HG03025 (cell line): ENCODE measurements around the gene TBR1.

Source experiments
- ATAC-seq: cut with Tn5 transposase; IDR thresholded peaks from one replicate; pipeline ENCODE4 v1.9.1; 2021; ENCODE audit warnings: mild to moderate bottlenecking, moderate library complexity; ENCODE audit not compliant: unreplicated experiment, low FRiP score

The TBR1 gene

GRCh38 chr2:161415987-161416707 is at the start of gene TBR1:
TSS of gene TBR1 (plus strand) at chr2:161416297. CDS start at chr2:161416411, 114 bp downstream.
- ATAC-seq: no peak

DNA sequence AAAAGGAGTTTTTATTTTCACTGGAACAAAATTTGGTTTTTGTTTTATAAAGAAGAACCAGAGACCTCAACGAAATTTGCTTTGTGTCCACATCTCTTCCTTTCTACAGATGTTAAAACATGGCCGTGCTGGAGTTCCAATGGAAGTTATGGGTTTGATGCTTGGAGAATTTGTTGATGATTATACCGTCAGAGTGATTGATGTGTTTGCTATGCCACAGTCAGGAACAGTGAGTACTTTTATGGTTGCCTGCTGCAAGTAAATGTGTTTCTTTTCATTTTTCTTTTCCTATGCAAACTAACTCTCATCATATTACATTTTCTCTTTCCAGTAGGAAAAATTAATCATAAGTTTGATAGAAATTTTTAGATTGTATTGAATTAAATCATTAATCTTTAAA is 48.4 kb upstream of the TBR1 start:
- no peak for ATAC-seq

DNA sequence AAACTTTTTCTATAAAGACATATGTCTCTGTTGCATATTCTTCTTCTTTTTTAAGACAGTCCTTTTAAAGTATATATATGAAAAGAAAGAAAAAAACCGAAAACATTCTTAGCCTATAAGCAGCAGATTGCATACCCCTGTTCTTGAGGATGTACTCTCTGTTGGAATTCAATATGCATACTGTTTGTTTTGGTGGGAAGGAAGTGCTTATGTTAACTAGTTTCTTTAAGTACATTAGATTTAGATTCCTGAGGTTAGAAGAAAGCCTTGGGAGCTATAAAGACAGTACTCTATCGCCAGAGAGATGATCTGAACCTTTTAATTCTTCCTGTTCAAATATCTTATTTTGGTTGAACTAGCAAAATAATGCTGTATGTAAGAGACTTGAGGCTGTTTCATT is 46.8 kb upstream of the TBR1 start:
- ATAC-seq: no peak

DNA sequence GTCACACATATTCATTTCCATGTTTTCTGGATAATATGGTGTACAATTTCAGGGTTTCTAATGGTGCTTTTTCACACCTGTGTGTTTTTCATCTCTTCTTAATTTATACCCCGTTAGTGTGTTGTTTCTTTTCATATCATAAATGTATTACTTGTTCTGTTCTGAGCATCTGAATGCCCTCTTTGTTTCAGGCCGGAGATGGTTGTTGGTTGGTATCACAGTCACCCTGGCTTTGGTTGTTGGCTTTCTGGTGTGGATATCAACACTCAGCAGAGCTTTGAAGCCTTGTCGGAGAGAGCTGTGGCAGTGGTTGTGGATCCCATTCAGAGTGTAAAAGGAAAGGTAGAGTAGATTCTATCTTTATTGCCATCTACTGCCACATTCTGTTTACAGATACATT is 45.1 kb upstream of the TBR1 start:
- no peak for ATAC-seq

- no peak for ATAC-seq
These were observed 44.2 kb upstream of the TBR1 start for GRCh38 chr2:161371869-161372268.

DNA sequence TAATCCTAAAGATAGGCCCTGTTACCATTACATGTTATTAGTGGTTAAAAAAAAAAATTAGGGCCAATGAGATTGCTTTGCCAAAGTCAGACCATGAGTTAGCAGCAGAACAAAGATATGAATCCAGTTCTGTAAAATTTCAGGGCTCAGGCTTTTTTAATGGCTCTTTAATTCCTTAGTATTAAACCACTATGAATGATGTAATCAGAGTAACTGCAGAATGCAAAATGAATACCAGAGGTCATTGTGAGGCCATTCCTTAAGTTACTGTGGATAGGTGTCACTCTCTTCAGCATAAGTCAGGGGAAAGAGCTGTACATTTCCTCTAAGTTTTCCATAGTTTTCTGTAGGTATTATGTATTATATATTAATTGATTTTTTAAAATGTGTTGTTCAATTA is 42.2 kb upstream of the TBR1 start:
- ATAC-seq: no peak

DNA sequence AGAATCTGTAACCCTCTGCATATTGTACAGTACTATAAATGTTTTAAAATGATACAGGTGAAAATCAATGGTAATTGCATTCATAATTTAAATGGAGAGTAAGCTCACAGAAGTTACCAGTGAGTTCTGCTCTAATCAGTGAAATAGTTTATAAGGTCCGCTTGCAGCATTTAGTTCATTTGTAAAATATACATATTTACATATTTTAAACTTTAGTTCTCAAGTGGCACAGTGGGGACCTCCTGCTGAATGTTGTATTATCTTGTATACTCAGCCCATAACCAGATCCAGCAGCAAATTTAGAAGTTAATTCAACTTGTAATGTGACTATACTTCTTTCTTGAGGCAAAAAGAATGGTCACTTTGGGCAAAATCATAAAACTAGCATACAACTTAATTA is 41.7 kb upstream of the TBR1 start:
- ATAC-seq: no peak

GRCh38 chr2:161379740-161380139 is 36.4 kb upstream of the TBR1 start:
- no peak for ATAC-seq

DNA sequence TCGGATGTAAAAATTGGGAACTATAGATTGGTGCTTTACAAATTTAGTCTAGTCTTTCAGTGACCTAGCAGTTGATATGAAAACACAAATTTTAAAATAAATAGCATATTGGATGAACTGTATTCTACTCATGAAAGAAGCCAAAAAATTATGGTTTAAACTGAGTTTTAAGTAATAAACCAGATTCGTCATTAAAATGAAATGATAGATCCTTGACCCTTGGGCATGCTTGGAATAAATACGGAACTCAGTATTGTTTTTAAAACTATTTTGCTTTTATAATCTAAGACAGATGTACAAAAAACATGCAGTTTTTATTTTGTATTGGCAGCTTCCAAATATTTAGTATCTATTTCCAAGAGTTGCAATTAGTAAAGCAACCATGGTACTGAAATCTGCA is 34.6 kb upstream of the TBR1 start:
- no peak for ATAC-seq

GRCh38 chr2:161382747-161383146 is 33.4 kb upstream of the TBR1 start:
- no peak for ATAC-seq

- ATAC-seq: peak; percentile 79
These were observed 31.2 kb upstream of the TBR1 start for GRCh38 chr2:161384864-161385263.

DNA sequence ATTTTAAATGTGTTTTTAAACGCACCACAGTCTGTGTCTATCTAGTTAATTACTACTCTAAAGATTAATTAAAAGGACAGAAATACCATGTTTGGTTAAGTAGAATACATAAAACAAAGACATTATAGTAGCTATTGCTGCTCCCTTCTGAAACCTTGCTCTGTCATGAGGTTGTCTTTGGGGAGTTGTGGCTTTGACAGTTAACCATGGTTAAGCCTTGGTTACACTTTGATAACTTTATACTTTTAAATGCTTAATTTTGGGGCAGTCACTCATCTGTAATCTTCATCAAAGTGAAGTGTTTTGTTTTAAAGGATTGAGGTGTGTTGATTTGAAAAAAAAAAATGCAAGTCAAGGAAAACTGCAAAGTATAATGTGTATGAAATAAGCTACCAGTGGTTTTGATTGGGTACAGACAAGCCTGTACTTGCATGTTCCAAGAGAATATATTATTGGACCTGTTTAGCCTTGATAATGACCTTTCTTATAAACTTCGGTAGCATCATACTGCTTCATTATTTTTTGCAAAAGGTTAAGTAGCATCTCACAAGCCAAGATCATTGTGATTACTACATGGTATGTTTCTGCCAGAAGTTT is 29.8 kb upstream of the TBR1 start:
- peak; percentile 40 for ATAC-seq

DNA sequence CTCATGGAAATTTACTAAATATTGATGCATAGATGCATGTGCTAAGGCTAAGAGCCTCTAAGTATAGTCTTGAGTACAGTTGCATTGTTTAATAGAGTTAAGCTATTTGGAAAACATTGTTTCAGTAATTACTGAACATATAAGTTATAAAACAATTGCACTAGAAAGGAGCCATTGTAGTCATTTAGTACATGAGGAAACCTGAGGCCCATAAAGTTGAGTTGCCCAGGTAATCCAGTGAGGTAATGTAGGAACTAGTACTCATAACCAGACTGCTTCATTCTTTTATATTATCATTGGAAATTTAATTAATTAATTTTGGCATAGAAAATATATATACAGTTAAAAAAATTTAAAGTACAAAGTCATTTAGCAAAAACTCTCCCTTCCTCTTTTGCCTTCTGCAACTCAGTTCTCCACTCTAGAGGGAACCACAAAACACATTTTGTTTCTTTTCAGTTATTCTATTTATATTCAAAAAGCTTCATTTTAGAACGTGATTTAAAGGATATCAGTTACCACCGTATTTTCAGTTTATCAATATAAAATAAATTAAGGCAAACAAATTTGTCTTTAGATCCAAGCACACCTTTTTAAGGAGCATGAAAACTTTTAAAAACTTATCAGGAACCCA is 27.8 kb upstream of the TBR1 start:
- peak; percentile 43 for ATAC-seq

DNA sequence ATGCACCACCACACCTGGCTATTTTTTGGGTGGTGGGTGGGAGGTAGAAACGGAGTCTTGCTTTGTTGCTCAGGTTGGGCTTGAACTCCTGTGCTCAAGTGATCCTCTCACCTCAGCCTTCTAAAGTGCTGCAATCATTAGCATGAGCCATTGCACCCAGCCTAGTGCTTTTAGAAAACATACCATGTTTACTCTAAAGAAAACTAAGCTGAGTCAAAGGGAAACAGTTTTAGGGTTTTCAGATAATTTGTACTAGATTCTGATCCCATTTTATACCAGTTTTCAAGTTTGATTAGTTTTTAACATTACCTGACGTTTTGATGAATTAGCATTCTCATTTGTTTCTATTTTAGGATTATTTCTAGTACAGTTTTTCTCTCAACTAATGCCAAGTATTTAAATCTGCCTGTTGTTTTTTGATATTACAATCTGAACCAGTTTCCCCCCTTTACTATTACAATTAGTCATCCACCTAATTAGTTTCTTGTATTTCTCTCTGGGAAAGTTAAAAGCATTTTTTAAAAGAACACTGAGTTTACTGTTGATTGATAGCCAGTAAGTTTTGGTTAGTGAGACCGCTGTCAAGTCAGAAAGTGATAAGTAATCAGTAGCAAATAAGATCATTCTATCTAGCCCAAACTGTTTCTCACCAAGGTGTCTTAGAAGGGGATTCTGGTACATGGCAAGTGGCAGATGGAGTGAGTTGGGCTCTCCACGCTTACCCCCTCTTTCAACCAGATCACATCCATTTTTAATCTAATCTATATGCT is 24.2 kb upstream of the TBR1 start:
- ATAC-seq: no peak

- ATAC-seq: no peak
These were observed 16.0 kb upstream of the TBR1 start for GRCh38 chr2:161400076-161400475.

DNA sequence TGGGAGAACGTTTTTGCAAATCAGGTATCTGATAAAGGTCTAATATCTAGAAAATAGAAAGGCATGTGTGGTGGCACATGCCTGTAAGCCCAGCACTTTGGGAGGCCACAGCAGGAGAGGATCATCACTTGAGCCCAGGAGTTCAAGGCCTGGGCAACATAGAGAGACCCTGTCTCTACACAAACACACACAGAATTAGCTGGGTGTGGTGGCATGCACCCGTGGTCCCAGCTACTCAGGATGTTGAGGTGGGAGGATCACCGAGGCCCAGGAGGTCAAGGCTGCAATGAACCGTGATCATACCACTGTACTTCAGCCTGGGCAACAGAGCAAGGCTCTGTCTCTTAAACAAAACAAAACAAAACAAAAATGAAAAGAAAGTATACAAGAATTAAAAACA is 13.8 kb upstream of the TBR1 start:
- ATAC-seq: no peak

- ATAC-seq: no peak
These were observed 9.8 kb upstream of the TBR1 start for GRCh38 chr2:161406316-161406715.

DNA sequence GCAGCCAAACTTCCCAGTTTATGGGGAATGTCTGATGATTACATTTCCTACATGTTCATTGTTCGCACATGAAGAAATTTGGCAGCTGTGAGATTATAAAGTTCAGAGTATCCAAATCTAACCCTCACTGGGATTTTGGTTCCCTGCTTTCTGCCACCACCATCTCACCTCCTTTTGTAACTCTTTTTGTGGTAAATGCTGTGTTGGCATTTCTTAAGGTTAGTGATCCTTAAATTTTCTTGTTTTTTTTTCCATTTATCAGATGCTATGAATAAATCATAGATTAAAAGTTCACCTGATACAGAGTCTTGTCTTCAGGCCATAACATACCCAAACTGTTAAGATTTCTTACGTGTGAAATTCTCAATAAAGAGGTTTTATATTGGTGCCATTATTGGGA is 8.5 kb upstream of the TBR1 start:
- ATAC-seq: no peak

DNA sequence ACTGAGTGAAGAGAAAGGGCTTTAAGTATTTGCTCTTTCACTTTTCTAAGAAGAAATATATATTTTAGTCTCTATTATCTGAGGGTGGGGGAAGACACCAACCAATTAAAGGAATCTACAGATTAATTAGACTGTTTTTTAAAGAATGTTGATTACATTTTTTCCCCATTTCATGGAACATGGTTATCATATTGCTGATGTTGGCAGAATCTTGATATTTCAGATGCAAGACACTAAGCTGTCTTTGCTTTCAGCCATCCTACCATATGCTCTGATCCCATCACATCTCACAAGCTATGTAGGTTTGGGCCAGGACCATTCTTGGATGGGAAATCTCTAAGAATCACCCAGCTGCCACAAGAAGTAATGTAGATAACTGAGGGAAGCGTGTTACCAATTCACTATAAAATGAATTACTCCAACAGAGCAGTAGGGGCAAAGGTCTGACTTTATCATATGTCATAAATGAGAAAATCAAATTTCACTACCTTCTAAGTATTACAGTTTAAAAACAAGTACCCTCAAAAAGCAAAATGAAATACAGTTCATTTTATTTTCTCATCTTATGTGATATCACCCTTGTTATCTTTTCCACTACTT is 6.7 kb upstream of the TBR1 start:
- ATAC-seq: no peak

DNA sequence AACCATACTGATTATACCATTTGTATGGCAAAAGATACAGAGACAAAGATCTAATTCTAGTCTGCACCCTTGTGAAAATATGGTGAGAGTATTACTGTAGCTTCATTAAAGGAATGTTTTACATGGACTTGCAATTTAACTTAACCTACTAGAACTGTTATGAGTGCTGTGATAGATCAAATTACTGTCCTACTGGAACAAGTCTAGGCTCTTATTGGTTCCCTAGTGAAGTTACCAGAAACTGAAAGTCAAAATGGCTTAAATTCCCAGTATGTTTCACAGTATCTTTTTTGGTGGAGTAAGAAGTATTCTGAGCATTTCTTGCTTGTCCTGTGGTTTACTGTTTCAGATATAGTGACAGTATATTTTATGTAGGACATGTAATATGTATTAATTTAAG is 3.8 kb upstream of the TBR1 start:
- ATAC-seq: no peak
